H54 (cell line): ENCODE measurements around the gene OSBPL10.

Experiments used
- DNase-seq: peaks from one replicate; pipeline ENCODE4 v3.0.0; 2011; ENCODE audit warnings: low spot score, mixed read lengths; ENCODE audit not compliant: insufficient read length
- FAIRE-seq: peaks from 3 replicates; lab custom pipeline; 2011; peaks lifted over from hg19 to GRCh38; lab: Jason Lieb, UNC
- POLR2A ChIP-seq: IDR thresholded peaks from 2 replicates; pipeline ENCODE4 v1.6.1; 2011; ENCODE audit warnings: low read depth, mild to moderate bottlenecking, low read length

Gene OSBPL10

GRCh38 chr3:31815631-31816440, 165.2 kb downstream of the OSBPL10 start:
- FAIRE-seq (no peak), DNase-seq (no peak)
- TF ChIP-seq POLR2A: no peak

- TF ChIP-seq POLR2A: no peak
- no peak for FAIRE-seq
Observed at GRCh38 chr3:31815006-31815405, 166.1 kb downstream of the OSBPL10 start.

GRCh38 chr3:31813686-31814085, 167.4 kb downstream of the OSBPL10 start:
- TF ChIP-seq POLR2A: no peak
- DNase-seq (no peak), FAIRE-seq (no peak)

More at GRCh38 chr3:31815006-31815405, 166.1 kb downstream of the OSBPL10 start:
- DNase-seq: no peak

- no peak for FAIRE-seq
- TF ChIP-seq POLR2A: no peak
- DNase-seq: no peak
Observed at GRCh38 chr3:31813197-31813596, 167.9 kb downstream of the OSBPL10 start.

- TF ChIP-seq POLR2A: no peak
- FAIRE-seq: no peak
- DNase-seq: no peak
Observed at GRCh38 chr3:31810991-31811433, 170.1 kb downstream of the OSBPL10 start.

- FAIRE-seq: no peak
Observed at GRCh38 chr3:31808143-31808720, 172.8 kb downstream of the OSBPL10 start.

GRCh38 chr3:31804251-31805051, 176.6 kb downstream of the OSBPL10 start:
- FAIRE-seq: peak; percentile 6
- TF ChIP-seq POLR2A: no peak
- no peak for DNase-seq

More at GRCh38 chr3:31808143-31808720, 172.8 kb downstream of the OSBPL10 start:
- DNase-seq: no peak
- TF ChIP-seq POLR2A: no peak

- no peak for TF ChIP-seq POLR2A
- DNase-seq (no peak), FAIRE-seq (no peak)
Observed at GRCh38 chr3:31802981-31803740, 177.9 kb downstream of the OSBPL10 start.

- DNase-seq (no peak), FAIRE-seq (no peak)
- no peak for TF ChIP-seq POLR2A
Observed at GRCh38 chr3:31800436-31800835, 180.6 kb downstream of the OSBPL10 start.

GRCh38 chr3:31798840-31799239, 182.2 kb downstream of the OSBPL10 start:
- DNase-seq (no peak), FAIRE-seq (no peak)
- no peak for TF ChIP-seq POLR2A

- DNase-seq (no peak), FAIRE-seq (no peak)
Observed at GRCh38 chr3:31793821-31794220, 187.2 kb downstream of the OSBPL10 start.

GRCh38 chr3:31791090-31791430, 190.0 kb downstream of the OSBPL10 start:
- no peak for TF ChIP-seq POLR2A
- FAIRE-seq (no peak), DNase-seq (no peak)

More at GRCh38 chr3:31793821-31794220, 187.2 kb downstream of the OSBPL10 start:
- TF ChIP-seq POLR2A: no peak
